SK-N-SH (cell line): ENCODE measurements around the gene MASP1. TPM values are rescaled to one million over a fixed set of nuclear protein-coding genes. Genes with fewer than 3 reads are reported as not detected.

Experiments used
- CTCF ChIA-PET: fragments of 300-600, 350-600 bp; formaldehyde crosslinking; extraction: SDS; loops from one replicate; lab custom pipeline; 2021; lab: Yijun Ruan, JAX
- POLR2A ChIA-PET: fragments of 350-600 bp; sonication (Branson Sonifier 250); formaldehyde crosslinking; extraction: SDS; loops from one replicate; lab custom pipeline; 2020; ENCODE audit warnings: antibody characterized with exemption, inconsistent platforms; lab: Yijun Ruan, JAX
- DNase-seq: peaks from one replicate; pipeline ENCODE4 v3.0.0; 2012
- H2AFZ ChIP-seq: fragments of 200-600 bp; sonication (generic); 2 replicates; pipeline ENCODE4 v1.8.1; 2016; ENCODE audit warnings: antibody characterized with exemption, mild to moderate bottlenecking, low read depth
- H3F3A ChIP-seq: fragments of 200-600 bp; sonication (generic); replicated peaks from 2 replicates; pipeline ENCODE3; 2016; ENCODE audit warnings: antibody characterized with exemption, mild to moderate bottlenecking; ENCODE audit not compliant: insufficient read depth
- H3K27ac ChIP-seq, 2 experiments: fragments of 200-500 bp in 1 of 2; fragments of 200-600 bp in 1 of 2; sonication (Bioruptor generic) in 1 of 2; sonication (generic), shearing (Covaris generic) in 1 of 2; 2 replicates each; pipeline versions ENCODE4 v1.5.1 to v1.6.1; 2014 to 2016; ENCODE audit warnings: low read depth in 2 of 2, inconsistent platforms in 1 of 2, low read length in 1 of 2, mild to moderate bottlenecking in 1 of 2, mixed read lengths in 1 of 2
- H3K27me3 ChIP-seq: fragments of 200-600 bp; sonication (generic), shearing (Covaris generic); 2 replicates; pipeline ENCODE4 v1.6.1; 2016; ENCODE audit warnings: mixed run types; ENCODE audit not compliant: insufficient read depth
- H3K36me3 ChIP-seq, 2 experiments: fragments of 200-500 bp in 1 of 2; fragments of 200-600 bp in 1 of 2; sonication (Bioruptor generic) in 1 of 2; sonication (generic) in 1 of 2; replicated peaks in 1 of 2; 2 replicates each; pipeline versions ENCODE3 to v1.5.1; 2014 to 2016; ENCODE audit warnings: low read length in 1 of 2, mild to moderate bottlenecking in 1 of 2; ENCODE audit not compliant: insufficient read depth in 2 of 2, control insufficient read depth in 1 of 2
- H3K4me1 ChIP-seq, 2 experiments: fragments of 200-500 bp in 1 of 2; fragments of 200-600 bp in 1 of 2; sonication (Bioruptor generic) in 1 of 2; sonication (generic), shearing (Covaris generic) in 1 of 2; 2 replicates each; pipeline versions ENCODE4 v1.5.1 to v1.6.1; 2014 to 2016; ENCODE audit warnings: low read depth in 1 of 2, low read length in 1 of 2, mixed run types in 1 of 2; ENCODE audit not compliant: insufficient read depth in 2 of 2, control insufficient read depth in 1 of 2
- H3K4me2 ChIP-seq: fragments of 200-600 bp; sonication (generic), shearing (Covaris generic); 2 replicates; pipeline ENCODE4 v1.6.1; 2017; ENCODE audit warnings: mixed run types
- H3K4me3 ChIP-seq, 2 experiments: fragments of 200-500 bp in 1 of 2; fragments of 200-600 bp in 1 of 2; sonication (Bioruptor generic) in 1 of 2; sonication (generic), shearing (Covaris generic) in 1 of 2; 2 replicates each; pipeline versions ENCODE4 v1.5.1 to v1.8.1; 2014 to 2016; ENCODE audit warnings: low read depth in 2 of 2, inconsistent platforms in 1 of 2, low read length in 1 of 2, mild to moderate bottlenecking in 1 of 2, mixed read lengths in 1 of 2, moderate library complexity in 1 of 2
- H3K79me2 ChIP-seq: fragments of 200-600 bp; sonication (generic); 2 replicates; pipeline ENCODE4 v1.8.1; 2017; ENCODE audit warnings: mild to moderate bottlenecking; ENCODE audit not compliant: insufficient read depth
- H3K9ac ChIP-seq: fragments of 200-600 bp; sonication (generic); 2 replicates; pipeline ENCODE4 v1.6.1; 2017; ENCODE audit warnings: mixed run types
- H3K9me2 ChIP-seq: fragments of 200-600 bp; sonication (generic); 2 replicates; pipeline ENCODE4 v1.6.1; 2017; ENCODE audit warnings: mixed run types
- H3K9me3 ChIP-seq: fragments of 200-600 bp; sonication (generic); 2 replicates; pipeline ENCODE4 v1.6.1; 2017; ENCODE audit warnings: mixed run types, mild to moderate bottlenecking, moderate library complexity
- H4K20me1 ChIP-seq: fragments of 200-600 bp; sonication (generic); 2 replicates; pipeline ENCODE4 v1.6.1; 2017; ENCODE audit warnings: mild to moderate bottlenecking, mixed run types; ENCODE audit not compliant: insufficient read depth
- CTCF ChIP-seq: fragments of 200-600 bp; sonication (generic); IDR thresholded peaks from 2 replicates; pipeline ENCODE4 v1.6.1; 2017; ENCODE audit warnings: antibody characterized with exemption, mild to moderate bottlenecking, moderate library complexity
- ELF1 ChIP-seq: IDR thresholded peaks from 2 replicates; pipeline ENCODE4 v1.4.0; 2012
- EP300 ChIP-seq, 2 experiments: IDR thresholded peaks; 2 replicates each; pipeline versions ENCODE4 v1.4.0 to v1.6.1; 2012; ENCODE audit warnings: borderline replicate concordance in 1 of 2, low read depth in 1 of 2, low read length in 1 of 2
- EZH2phosphoT487 ChIP-seq: fragments of 200-600 bp; sonication (generic); IDR thresholded peaks from 2 replicates; pipeline ENCODE4 v1.6.1; 2017; ENCODE audit warnings: low read depth, mixed run types, mild to moderate bottlenecking, antibody characterized with exemption, moderate library complexity, borderline replicate concordance
- FOXJ3 ChIP-seq: sonication (generic); formaldehyde crosslinking; IDR thresholded peaks from 2 replicates; pipeline ENCODE4 v1.5.1; 2020; ENCODE audit warnings: mild to moderate bottlenecking, missing genetic modification reagents
- GATA2 ChIP-seq: sonication (generic); formaldehyde crosslinking; IDR thresholded peaks from 2 replicates; pipeline ENCODE4 v1.5.0; 2020; ENCODE audit warnings: mild to moderate bottlenecking, missing genetic modification reagents
- RAD21 ChIP-seq: IDR thresholded peaks from 2 replicates; pipeline ENCODE4 v1.6.1; 2012; ENCODE audit warnings: mild to moderate bottlenecking, low read length
- RXRA ChIP-seq: IDR thresholded peaks from 2 replicates; pipeline ENCODE4 v1.4.0; 2012; ENCODE audit warnings: low read depth, mild to moderate bottlenecking, borderline replicate concordance
- SIN3A ChIP-seq: IDR thresholded peaks from 2 replicates; pipeline ENCODE4 v1.6.1; 2012; ENCODE audit warnings: low read depth, mild to moderate bottlenecking, low read length, moderate library complexity, borderline replicate concordance
- SMC3 ChIP-seq: IDR thresholded peaks from 2 replicates; pipeline ENCODE4 v1.6.1; 2012; ENCODE audit warnings: low read depth, low read length, improper control_type of control experiment
- TAF1 ChIP-seq: IDR thresholded peaks from 2 replicates; pipeline ENCODE4 v1.6.1; 2012; ENCODE audit warnings: low read depth, mild to moderate bottlenecking, low read length, moderate library complexity, borderline replicate concordance
- TCF12 ChIP-seq: IDR thresholded peaks from 2 replicates; pipeline ENCODE4 v1.4.0; 2012
- YY1 ChIP-seq: IDR thresholded peaks from 2 replicates; pipeline ENCODE4 v1.4.0; 2012; ENCODE audit warnings: low read depth, mild to moderate bottlenecking
- WGBS: methylation state at CpG from one replicate; pipeline ENCODE4 v1.1.6; 2017; ENCODE audit warnings: low lambda C conversion rate; 5-methylcytosine and 5-hydroxymethylcytosine counted together
- polyA plus RNA-seq, 3 experiments: library from polyadenylated mRNA; depleted of rRNA; stranded (reverse); fragments of >200 nt; gene quantifications; 2 replicates each; pipeline ENCODE4 v1.2.3, GENCODE V29; 2012

Gene MASP1
- polyA plus RNA-seq, 1 of the 3 experiments (the other 2 are of a cell fraction) = not detected

GRCh38 chr3:187237741-187238140, 53.8 kb downstream of the MASP1 start:
- Histone ChIP-seq H3K4me1 (no peaks in the 10 kb centered on the region), H3K4me3 (no peak overlapping the region), H3K27me3 (peaks cover 9% of the 10 kb centered on the region; the same call in 1 of the 2 replicates), H4K20me1 (no peaks in the 10 kb centered on the region), H3F3A (no peaks in the 10 kb centered on the region), H2AFZ (no peak overlapping the region), H3K4me2 (no peak overlapping the region), H3K36me3 (no peaks in the 10 kb centered on the region), H3K9me2 (no peaks in the 10 kb centered on the region)
- ChIA-PET POLR2A (no interaction called here), CTCF (no interaction called here)
- no peak for DNase-seq
- no peak for TF ChIP-seq TAF1
- TF ChIP-seq, all 33 proteins: peak for 0
- H3K9me3 ChIP-seq = no peaks in the 10 kb centered on the region
- no peak overlapping the region for H3K9ac ChIP-seq
- no peak overlapping the region for H3K27ac ChIP-seq
- H3K79me2 ChIP-seq = no peaks in the 10 kb centered on the region

GRCh38 chr3:187236962-187237361, 54.6 kb downstream of the MASP1 start:
- ChIA-PET POLR2A (no interaction called here), CTCF (interaction anchor here (0.9 kb wide), 1 partner anchor 17 kb away, joined by 3 read pairs; no protein-coding TSS in a partner anchor)
- H3K27ac ChIP-seq = no peak overlapping the region
- no peaks in the 10 kb centered on the region for H3K4me1 ChIP-seq
- H3K9ac ChIP-seq = no peak overlapping the region
- no peak overlapping the region for H3K4me2 ChIP-seq
- peaks cover 9% of the 10 kb centered on the region; the same call in 1 of the 2 replicates for H3K27me3 ChIP-seq
- no peaks in the 10 kb centered on the region for H3K36me3 ChIP-seq
- no peaks in the 10 kb centered on the region for H3K9me2 ChIP-seq
- H3K4me3 ChIP-seq = no peak overlapping the region
- TF ChIP-seq TCF12 = no peak
- no peak for TF ChIP-seq SMC3
- no peak for TF ChIP-seq EZH2phosphoT487
- no peak for TF ChIP-seq SIN3A
- TF ChIP-seq EP300 (IDR thresholded peaks at IDR 0.05; ENCODE audit: borderline replicate concordance in 1 of 2, low read depth in 1 of 2, low read length in 1 of 2) = no peak
- no peak for TF ChIP-seq RAD21
- no peak for TF ChIP-seq RXRA
- no peak for TF ChIP-seq YY1
- TF ChIP-seq GATA2 (CRISPR knock-in tag) = no peak
- TF ChIP-seq FOXJ3 (CRISPR knock-in tag) = no peak
- TF ChIP-seq CTCF = no peak
- no peak for TF ChIP-seq ELF1
- no peaks in the 10 kb centered on the region for H3F3A ChIP-seq
- no peaks in the 10 kb centered on the region for H3K9me3 ChIP-seq
- DNase-seq = no peak
- WGBS = 17% methylated on average over 1 of the region's 1 CpG
- H3K79me2 ChIP-seq = no peaks in the 10 kb centered on the region
- H4K20me1 ChIP-seq = no peaks in the 10 kb centered on the region
- no peak overlapping the region for H2AFZ ChIP-seq
